GM19467 (cell line): Measurements from ENCODE around the gene FAM72C.
"Not testable (repeated sequence)": the region's sequence is repeated elsewhere in the genome, so short reads cannot be mapped to it uniquely, and the experiment has no call there.

ENCODE experiments used
- ATAC-seq: cut with Tn5 transposase; IDR thresholded peaks from one replicate; pipeline ENCODE4 v1.9.1; 2021; ENCODE audit warnings: mild to moderate bottlenecking, moderate library complexity; ENCODE audit not compliant: unreplicated experiment

FAM72C gene

DNA sequence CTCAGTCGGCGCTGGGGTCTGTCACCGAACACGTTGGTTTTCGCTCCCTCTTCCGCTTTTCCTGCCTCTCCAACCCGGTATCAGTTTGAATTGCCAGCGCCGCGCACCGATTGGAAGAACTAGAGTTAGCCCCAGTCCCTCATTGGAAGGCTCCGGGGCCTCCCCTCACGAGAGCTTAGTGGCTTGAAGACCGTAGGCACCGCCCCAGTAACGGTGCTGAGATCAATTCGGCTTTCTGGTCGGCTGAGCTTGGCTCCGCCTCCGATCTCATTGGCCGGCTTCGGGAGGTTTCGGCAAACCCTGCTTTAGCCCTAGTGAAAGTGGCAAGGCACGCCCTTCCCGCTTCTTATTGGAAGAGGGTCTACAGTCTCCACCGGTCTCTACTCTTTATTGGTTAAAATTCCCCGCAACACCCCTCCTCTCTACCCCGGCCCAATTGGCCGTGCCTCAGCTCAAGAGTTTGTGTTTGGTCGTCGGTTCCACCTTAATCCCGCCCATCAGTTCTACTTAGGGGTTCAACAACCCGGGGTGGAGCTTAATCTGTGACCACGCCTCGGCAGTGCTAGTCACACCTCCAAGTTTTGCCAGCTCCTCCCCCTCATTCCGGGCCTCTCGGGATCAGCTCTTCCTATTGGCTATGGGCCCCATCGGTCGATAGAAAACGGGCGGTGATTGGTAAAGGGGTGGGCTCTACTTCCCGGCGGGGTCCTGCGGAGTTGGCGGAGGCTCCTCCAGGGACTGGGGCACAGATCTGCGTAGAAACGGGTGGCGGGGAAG is at the start of gene FAM72C:
Gene FAM72C (minus strand): TSS at position 63 of the 777 bp plus-strand sequence. CDS start 845 bp downstream, outside the sequence.
- peak; percentile 83 for ATAC-seq

DNA sequence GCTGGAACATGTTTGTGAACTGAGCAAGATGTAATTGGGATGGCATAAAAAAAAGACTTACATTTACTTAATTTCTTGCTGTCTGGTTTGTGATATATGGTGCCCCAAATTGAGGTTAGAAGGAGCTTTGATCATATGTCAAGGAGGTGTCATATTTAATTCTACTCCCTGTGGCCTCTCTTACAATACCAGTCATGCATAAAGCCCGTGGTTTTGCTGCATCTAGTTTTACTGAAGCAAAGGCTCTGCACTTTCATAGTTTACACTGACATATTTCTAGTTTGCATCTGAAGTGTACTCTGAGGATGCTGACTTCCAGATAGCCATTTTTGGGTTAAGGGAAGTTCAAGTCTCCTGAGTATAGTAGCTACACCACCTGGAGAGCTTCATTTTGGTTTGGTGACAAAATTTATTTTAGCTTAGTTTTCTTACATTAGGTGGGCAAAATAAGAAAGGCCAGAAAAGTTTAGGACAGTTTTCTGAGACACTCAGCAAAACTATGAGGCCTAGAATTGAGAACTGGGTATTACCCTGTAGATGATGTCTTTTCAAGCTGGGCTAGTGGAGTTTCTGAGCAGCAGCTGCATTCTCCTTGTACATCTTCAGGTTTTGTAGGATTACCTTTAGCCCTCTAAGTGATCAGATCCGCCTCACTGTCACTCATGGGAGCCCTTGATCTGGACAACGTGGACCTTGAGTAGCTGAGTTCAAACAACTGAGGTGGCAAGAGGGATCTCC is 48.4 kb upstream of the FAM72C start:
- not testable (repeated sequence) for ATAC-seq

DNA sequence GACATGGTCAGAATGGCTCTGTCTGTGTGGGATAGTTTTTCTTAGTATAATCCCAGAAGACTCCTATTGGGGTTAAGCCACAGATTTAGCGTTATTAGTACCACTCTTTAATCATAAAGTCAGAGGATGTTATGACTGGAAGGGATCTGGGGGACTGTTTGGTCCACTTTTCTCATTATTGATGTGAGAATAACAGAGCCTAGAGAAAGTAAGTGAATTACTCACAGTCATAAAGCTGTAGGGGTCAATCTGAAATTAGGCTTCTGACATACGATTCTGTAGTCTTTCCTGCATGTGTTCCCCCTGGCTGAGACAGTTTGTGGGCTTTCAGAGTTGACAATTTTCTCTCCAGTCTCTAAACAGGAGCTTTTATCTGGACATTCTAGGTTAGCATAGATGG is 47.3 kb upstream of the FAM72C start:
- not testable (repeated sequence) for ATAC-seq

DNA sequence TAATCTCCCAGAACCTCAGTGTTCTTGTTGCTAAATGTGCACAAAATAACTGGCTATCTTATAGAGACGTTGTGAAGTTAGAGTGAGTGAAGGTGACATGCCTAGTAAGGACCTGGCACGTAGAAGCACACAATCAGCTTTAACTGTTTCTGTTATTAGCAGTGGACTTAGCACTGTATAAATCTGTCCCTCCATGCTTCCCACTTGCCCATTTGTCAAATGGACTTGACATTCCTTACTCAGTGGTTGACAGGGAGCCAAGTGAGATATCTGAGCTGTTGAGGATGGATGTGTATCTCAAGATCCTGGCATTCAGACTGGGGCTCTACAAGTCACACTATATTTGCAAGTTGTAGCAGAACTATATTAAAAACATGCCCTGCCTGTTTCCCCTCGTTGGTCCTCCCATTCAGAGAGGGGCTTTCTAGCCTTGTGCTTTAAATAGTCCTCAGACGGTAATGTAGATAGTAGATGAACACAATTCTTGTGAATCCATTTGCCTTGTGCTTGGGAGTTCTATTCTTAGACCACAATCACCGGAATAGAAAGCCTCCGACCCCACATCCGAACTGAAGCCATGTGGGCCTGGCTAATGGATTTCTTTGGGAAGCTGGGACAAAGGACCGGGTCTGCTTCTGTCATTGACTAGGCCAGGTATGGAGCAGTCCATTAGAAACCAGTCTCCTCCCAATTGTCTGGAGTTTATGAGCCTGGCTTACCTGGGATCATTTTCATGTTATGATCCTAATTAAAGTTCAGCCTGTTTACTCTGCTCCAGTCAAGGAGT is 43.6 kb upstream of the FAM72C start:
- ATAC-seq = not testable (repeated sequence)

DNA sequence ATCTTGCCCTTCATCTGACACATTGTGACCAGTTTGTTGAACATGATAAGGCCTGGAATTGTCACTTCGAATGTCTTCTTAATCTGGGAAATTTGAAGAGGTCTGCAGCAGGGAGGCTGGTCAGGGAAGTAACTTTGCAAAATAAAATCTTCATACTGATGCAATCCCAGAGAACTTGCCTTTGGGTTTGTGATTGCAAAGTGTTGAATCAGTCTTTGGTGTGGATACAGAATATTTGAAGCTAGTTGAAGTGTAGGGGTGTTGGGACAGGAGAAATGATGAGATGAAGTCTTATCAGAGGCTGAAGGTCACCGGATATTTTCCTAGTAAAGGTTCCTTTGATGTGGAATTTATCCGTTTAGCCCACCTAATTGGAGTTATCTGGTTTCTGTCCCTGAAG is 42.7 kb upstream of the FAM72C start:
- ATAC-seq = not testable (repeated sequence)

DNA sequence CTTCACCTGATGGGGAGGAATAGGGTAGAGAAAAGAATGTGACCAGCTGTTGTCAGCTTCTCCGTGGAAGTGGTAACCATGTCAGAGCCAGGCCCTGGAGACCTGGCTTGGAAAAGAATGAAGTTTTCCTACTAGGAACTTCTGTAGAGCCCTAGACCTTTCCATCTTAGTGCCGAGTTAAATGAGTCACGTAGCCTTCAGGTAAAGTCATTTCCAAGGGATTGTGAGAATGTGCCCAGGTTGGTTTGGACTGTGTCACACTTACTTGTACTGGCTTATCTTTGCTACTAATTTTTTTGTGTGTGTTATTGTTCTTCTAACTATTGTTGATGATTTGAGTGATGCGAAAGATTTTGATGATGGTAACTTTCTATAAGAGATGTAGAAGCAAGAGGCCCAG is 42.3 kb upstream of the FAM72C start:
- ATAC-seq = not testable (repeated sequence)

DNA sequence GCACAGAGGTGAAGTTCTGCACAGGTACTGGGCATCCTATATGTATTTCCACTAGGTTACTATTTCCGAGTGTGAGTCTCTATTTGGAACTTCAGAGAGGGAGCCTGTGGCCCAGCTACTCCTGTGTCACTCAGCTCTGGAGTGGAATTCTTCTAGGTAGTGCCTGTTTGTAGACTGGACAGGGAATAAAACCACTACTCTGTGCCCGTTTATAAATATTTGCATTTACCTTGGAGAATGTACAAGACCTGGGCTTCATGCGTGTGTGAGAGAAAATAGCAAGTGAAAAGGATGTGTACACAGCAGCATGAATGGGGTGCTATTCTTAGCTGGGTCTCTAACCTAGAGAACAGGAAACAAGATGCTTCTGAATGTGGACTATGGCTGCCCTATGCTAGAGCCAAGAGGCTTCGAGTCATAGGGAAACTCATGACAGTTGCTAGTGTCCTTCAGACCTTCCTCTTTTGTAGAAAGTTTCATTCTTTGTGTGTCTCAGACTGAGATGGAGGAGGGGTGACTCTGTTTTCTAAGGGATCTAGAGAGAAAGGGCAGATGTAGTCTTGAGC is 40.5 kb upstream of the FAM72C start:
- ATAC-seq = peak; percentile 98

DNA sequence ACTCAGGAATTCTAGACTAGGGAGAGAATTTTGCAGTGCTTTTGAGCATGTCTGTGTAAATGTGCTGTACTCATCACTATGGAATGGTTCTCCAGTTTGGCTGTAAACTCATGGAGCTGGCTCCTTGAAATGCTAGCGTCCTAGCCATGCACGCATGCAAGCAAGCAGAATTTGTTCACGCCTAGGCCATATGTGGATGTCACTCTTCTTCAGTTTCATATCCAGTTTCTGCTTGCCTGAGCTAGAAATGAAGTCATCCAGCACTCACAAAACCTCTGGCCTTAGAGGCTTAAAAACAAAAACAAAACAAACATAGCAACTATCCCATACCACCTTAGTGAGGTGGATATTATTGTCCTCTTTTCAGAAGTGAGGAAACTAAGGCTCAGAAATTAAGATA is 37.6 kb upstream of the FAM72C start:
- ATAC-seq = peak; percentile 43

DNA sequence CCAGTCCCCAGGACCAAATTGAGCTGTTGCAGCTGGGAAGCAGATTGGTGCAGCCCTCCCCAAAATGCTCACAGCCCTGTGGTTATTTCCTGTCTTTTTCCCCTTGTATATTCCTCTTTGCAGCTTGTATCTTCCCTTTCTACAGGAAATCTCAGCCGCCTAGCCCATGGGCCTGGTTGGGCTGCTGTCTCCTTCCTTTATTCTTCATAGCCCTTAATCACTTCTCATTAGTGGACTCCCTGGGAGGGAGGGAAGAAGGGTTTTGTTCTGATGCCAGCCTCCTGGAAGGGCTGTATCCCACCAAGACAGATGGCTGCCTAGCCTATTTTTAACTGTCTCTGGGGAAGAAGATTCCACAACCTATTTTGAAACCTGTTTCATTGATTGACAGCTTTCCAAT is 32.5 kb upstream of the FAM72C start:
- not testable (repeated sequence) for ATAC-seq

DNA sequence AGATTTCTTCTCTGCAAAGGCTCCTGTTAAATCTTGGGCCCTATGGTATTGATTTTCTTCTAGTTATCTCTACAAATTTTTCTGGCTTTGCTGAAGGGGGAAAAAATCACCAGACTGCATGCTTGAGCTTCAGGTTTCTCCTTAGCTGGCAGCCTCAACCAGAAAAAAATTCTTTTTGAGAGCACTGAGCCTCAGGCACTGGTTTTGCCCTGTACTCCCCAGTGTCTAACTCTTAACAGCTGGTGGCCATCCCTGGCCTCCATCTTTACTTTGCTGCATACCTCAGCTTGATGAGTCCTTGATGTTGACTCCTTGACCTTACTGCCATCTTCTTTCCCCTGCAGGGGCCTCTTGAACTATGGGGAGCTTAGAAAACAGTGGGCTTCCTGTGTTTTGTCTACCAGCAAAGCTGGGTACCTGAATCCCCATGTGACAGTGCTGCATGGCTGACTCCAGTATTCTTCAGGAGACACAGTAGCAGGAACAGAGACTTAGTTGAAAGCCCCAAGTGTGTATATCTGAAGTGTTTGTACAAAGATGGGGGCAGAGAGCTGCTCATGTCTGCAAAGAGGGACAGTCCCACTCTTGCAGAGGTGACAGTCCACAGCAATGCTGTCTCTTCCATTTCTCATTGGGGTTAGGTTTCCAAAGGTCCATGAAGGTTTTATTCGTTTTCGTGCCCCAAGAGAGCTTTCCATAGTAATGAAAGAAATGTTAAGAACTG is 31.7 kb upstream of the FAM72C start:
- ATAC-seq = not testable (repeated sequence)

DNA sequence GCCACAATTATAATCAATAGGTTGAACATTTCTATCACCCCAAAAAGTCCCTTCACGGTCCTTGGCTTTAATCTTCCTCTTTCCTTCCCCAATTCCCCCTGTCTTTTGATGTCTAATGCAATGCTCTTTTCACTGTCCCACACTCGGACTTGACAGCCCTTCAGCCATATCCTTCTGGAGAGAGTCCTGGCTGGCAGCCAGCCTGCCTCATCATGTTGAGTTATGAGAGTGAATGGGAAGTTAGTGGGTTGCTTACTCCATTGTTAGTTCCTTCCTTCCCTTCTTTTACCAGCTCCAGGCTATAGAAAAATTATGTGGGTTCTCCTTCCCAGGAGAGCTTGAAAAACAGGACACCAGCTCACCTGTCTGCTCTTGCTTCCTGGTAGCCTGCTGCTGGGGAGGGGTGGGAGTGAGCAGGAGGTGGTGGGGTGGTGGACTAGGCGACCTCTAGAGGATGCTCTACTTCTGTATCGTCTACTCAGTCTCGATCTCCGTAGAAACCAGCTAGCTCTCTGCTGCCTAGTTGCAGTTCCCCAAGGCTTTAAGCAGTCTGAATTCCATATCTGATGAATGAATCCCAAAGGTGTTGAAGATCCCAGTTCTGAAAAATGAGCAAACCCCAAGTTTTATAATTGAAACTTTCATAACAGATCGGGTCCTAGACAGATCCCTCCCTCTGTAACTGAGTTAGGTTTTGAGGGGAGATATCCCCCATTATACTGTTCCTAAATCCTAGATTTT is 30.5 kb upstream of the FAM72C start:
- ATAC-seq = peak; percentile 83

DNA sequence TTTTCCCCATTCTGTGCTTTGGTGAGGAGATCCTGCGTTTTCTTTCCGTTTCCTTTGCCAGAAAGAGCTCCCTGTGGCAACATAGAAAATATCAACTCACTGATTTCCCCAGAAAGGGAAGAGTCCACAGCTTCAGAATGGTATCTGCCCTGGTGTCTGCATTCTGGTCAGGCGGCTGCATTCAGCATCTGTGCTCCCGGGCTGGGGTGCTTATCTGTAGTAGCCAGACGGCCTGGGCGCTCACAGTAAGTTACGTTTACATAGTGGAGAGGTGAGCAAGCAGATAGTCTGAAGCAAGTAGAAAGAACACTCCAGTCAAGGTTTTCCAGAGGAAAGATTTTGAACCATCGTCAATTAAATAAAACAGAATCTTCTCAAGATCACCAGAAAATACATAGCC is 29.3 kb upstream of the FAM72C start:
- not testable (repeated sequence) for ATAC-seq

DNA sequence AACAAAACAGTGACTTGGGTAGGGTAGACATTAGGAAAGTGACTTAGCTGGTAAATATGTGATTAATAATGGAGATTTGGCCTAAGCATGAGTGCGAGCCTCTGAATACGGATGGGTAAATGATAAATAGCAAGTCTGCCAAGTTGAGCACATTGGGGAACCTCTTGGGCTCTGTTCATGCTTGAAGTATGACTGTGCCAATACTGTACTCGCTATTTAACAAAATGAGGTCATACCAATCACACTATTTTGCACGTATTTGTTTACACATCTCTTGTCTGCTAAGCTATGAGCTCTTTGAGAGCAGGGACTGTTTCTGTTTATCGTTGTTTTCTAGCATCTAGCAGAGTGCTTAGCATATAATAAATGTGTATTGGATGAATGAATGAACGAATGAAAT is 24.2 kb upstream of the FAM72C start:
- ATAC-seq = not testable (repeated sequence)

DNA sequence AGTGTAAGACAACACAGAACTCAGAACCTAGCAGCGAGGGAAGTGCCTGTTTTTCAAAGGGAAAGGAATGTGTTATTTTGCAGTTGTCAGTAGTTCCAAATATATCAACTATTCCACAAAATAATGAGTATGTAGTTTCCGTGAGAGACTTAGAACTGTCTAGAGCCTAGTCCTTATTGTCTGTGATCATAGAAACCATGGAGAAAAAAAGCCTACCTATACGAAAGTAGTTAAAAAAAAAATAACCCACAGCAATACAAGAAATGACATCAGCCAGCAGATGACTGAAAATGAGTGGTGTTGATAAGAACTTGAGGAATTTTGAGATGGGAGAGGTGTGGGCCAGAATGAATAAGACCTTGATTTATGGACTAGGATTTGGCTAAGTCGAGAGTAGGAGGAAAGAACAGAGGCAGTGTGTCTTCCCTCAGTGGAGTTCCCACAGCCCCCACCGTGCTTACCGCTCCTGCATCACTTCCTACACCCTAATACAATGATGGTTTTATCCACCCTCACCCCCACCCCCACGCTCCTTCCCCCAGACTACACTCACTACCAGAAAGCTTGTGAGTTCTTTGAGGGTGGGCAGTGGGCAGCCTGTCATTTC is 21.6 kb upstream of the FAM72C start:
- not testable (repeated sequence) for ATAC-seq

DNA sequence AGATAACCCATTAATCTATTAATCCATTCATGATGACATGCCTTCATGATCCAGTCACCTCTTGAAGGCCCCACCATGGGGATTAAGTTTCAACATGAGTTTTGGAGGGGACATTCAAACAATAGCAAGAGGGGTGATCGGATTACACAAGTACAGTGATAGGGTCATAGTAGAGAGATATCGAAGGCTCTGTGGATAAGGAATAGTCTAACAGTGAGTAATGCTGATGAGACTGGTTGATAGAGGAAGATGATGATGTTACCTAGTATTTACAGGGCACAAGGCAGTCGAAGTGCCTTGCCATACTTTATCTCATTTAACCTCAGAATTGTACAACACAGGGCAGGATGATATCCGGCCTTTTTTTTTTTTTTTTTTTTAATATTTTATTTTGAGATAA is 18.9 kb upstream of the FAM72C start:
- ATAC-seq = not testable (repeated sequence)

DNA sequence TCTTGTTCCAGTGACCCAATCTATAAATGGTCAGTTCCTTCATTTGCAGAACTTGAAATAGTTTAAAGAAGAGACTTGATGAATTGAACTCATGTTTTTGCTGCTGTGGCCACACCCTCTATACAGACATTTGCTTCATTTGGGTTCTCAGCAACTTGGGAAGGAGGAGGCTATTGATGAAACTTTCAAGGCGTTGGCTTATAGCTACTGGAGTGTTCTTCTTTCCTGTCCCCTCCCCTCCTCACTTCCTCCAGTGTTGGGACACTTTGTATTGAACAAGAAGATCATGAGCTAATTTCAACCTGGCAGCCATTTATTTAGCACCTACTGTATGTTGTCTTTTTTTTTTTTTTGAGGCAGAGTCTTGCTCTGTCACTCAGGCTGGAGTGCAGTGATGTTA is 17.9 kb upstream of the FAM72C start:
- ATAC-seq = not testable (repeated sequence)

DNA sequence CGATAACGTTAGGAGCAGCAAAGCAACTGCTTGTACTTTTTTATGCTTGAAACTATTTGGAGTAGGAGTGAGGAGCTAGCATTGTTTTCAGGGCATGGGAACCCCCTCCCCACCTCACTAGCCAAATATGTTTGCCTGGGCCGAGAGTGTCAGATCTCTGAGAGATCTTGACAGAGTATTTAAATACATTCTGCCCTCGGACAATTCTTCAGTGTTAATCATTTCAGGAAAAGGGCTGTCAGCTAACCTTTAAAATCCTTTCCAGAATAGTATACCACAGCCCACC is 17.6 kb upstream of the FAM72C start:
- ATAC-seq = not testable (repeated sequence)

DNA sequence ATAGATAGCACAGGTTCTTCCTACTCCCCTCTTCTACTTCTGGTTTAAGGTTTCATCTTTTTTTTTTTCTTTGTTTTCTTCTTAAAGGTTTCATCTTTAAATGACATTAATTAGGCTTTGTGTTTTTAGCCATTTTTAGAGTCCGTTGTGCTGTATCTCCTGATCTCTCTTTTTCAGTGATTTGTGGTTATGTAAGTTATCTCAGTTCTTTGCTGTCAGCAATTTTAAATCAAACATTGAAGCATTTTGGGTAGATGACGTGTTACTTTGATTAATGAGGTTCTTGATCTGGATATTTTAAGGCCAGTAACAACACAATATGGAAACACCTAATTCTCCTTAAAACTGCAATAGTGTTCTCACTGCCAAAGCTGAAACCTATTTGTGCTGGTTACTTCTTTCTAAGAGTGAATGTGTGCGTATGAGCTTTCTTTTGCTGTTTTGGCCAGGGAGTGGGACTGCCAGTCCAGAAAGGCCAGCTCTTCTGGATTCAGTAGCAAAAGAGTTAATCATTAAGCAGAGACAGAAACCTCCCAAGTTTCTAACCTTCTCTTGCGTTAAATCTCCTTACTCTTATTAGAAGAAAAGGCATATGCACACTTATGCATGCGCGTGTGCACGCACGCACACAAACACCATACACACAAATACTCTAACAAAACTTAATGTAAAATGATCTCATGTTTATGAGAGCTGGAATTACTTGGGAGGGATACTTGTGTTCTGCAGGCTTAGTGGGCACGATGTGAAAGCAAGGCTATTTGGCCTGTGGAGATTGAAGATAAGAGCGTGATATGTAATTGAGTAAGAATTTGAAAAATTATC is 17.0 kb upstream of the FAM72C start:
- not testable (repeated sequence) for ATAC-seq

DNA sequence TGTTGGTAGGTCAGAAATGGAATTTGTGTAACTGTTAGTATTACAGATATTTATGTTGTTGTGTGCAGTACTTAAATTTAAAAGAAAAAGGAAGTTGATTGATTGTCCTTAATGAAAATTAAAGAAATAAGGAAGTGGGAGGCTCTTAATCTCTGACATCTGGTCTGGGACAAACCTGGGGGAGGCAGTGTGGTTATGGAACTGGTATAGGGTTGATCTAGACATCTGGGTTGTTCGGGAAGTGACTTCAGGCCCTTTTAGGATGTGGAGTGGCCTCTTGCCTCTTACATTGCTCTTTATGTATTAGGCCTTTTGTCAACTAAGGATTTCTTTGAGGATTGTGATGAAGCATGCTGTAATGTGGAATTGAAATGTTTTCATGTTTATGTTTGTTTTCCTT is 16.1 kb upstream of the FAM72C start:
- ATAC-seq = not testable (repeated sequence)
